Vagina (tissue), 2 donors: ENCODE results near the gene ECHDC3. TPM values are rescaled to one million over a fixed set of nuclear protein-coding genes. Genes with fewer than 3 reads are reported as not detected.
"Not testable (repeated sequence)": the region's sequence is repeated elsewhere in the genome, so short reads cannot be mapped to it uniquely, and the experiment has no call there.

Experiments used
- DNase-seq, 2 donors: peaks; one replicate each; pipeline ENCODE4 v3.0.0-alpha.2; 2017; ENCODE audit errors: extremely low spot score in 2 of 2
- H3K27ac ChIP-seq: fragments of 200-600 bp; sonication (generic); one replicate; pipeline ENCODE4 v1.5.1; 2019
- H3K27me3 ChIP-seq: fragments of 200-600 bp; sonication (generic); one replicate; pipeline ENCODE4 v1.5.1; 2019
- H3K36me3 ChIP-seq, 2 donors: fragments of 200-600 bp; sonication (generic); one replicate each; pipeline ENCODE4 v1.5.1; 2017 to 2019
- H3K4me1 ChIP-seq: fragments of 200-600 bp; sonication (generic); one replicate; pipeline ENCODE4 v1.5.1; 2019
- H3K4me3 ChIP-seq, 2 donors: fragments of 200-600 bp; sonication (generic); 1 replicate in 1 of 2; 2 replicates in 1 of 2; pipeline ENCODE4 v1.5.1; 2016 to 2019
- H3K9me3 ChIP-seq: fragments of 200-600 bp; sonication (generic); one replicate; pipeline ENCODE4 v1.5.1; 2019
- CTCF ChIP-seq, 3 experiments: fragments of 450-650 bp in 2 of 3; fragments of 200-600 bp in 1 of 3; sonication (generic) in 1 of 3; IDR thresholded peaks; one replicate each; pipeline ENCODE4 v1.5.1; 2017 to 2019; ENCODE audit warnings: antibody characterized with exemption in 3 of 3, mild to moderate bottlenecking in 2 of 3, moderate library complexity in 2 of 3
- POLR2A ChIP-seq, 2 donors: fragments of 450-650 bp; IDR thresholded peaks; one replicate each; pipeline ENCODE4 v1.6.1; 2017; ENCODE audit warnings: antibody characterized with exemption in 2 of 2, mild to moderate bottlenecking in 2 of 2, moderate library complexity in 2 of 2
- POLR2AphosphoS5 ChIP-seq, 2 donors: sonication (generic); formaldehyde crosslinking; IDR thresholded peaks; one replicate each; pipeline ENCODE4 v1.9.0; 2017; ENCODE audit warnings: antibody characterized with exemption in 2 of 2, mild to moderate bottlenecking in 2 of 2, low read depth in 1 of 2; ENCODE audit not compliant: insufficient read depth in 1 of 2
- intact Hi-C: fragments of 100-400 bp; cut with DNase I; formaldehyde crosslinking; loops from one replicate; pipeline ENCODE4 v1.15.1; 2023
- total RNA-seq: library from RNA; depleted of rRNA; stranded (reverse); fragments of >200 nt; gene quantifications from one replicate; pipeline ENCODE4 v1.2.3, GENCODE V29; 2016

ECHDC3 gene
- total RNA-seq, 1 donor from 2014 or later, result 44.2 TPM

GRCh38 chr10:11704092-11704491 is 38.1 kb upstream of the ECHDC3 start:
- Histone ChIP-seq H3K27me3 (no peaks in the 10 kb centered on the region), H3K27ac (no peak overlapping the region), H3K36me3 (no peaks in the 10 kb centered on the region), H3K9me3 (no peaks in the 10 kb centered on the region), H3K4me3 (no peak overlapping the region), H3K4me1 (no peaks in the 10 kb centered on the region)
- no peak for DNase-seq
- intact Hi-C loops, result no loop called here
- TF ChIP-seq CTCF (IDR thresholded peaks at IDR 0.05) (no peak), POLR2A (IDR thresholded peaks at IDR 0.05) (no peak), POLR2AphosphoS5 (IDR thresholded peaks at IDR 0.05; ENCODE audit: insufficient read depth in 1 of 2, low read depth in 1 of 2) (no peak)

- H3K27ac ChIP-seq, result no peak overlapping the region
- H3K4me3 ChIP-seq, result no peak overlapping the region
- H3K9me3 ChIP-seq, result no peaks in the 10 kb centered on the region
- DNase-seq, result no peak
- intact Hi-C loops, result loop anchor here (5.0 kb wide), 1 partner anchor 33 kb away; no protein-coding TSS in a partner anchor
- no peaks in the 10 kb centered on the region for H3K27me3 ChIP-seq
- TF ChIP-seq POLR2AphosphoS5 (IDR thresholded peaks at IDR 0.05; ENCODE audit: insufficient read depth in 1 of 2, low read depth in 1 of 2) (no peak), CTCF (IDR thresholded peaks at IDR 0.05) (no peak), POLR2A (IDR thresholded peaks at IDR 0.05) (no peak)
- H3K4me1 ChIP-seq, result no peaks in the 10 kb centered on the region
- no peaks in the 10 kb centered on the region for H3K36me3 ChIP-seq
Observed at GRCh38 chr10:11705722-11706121, 36.5 kb upstream of the ECHDC3 start.

GRCh38 chr10:11706895-11707567 is 35.2 kb upstream of the ECHDC3 start:
- no peak overlapping the region for H3K27ac ChIP-seq

GRCh38 chr10:11707624-11708350 is 34.4 kb upstream of the ECHDC3 start:
- intact Hi-C loops, result loop anchor here (5.0 kb wide), 1 partner anchor 35 kb away; no protein-coding TSS in a partner anchor

More at GRCh38 chr10:11706895-11707567, 35.2 kb upstream of the ECHDC3 start:
- intact Hi-C loops, result loop anchor here (5.0 kb wide), 1 partner anchor 35 kb away; no protein-coding TSS in a partner anchor
- no peak for DNase-seq
- H3K4me1 ChIP-seq, result no peaks in the 10 kb centered on the region
- H3K9me3 ChIP-seq, result no peaks in the 10 kb centered on the region
- no peak overlapping the region for H3K4me3 ChIP-seq
- TF ChIP-seq CTCF (IDR thresholded peaks at IDR 0.05) (no peak), POLR2AphosphoS5 (IDR thresholded peaks at IDR 0.05; ENCODE audit: insufficient read depth in 1 of 2, low read depth in 1 of 2) (no peak), POLR2A (IDR thresholded peaks at IDR 0.05) (no peak)
- H3K36me3 ChIP-seq, result no peaks in the 10 kb centered on the region
- no peaks in the 10 kb centered on the region for H3K27me3 ChIP-seq

GRCh38 chr10:11708801-11709200 is 33.4 kb upstream of the ECHDC3 start:
- intact Hi-C loops, result loop anchor here (5.0 kb wide), 1 partner anchor 36 kb away; no protein-coding TSS in a partner anchor
- not testable (repeated sequence) for H3K27me3 ChIP-seq, H3K36me3 ChIP-seq, H3K27ac ChIP-seq, H3K4me1 ChIP-seq, H3K9me3 ChIP-seq, DNase-seq, H3K4me3 ChIP-seq

More at GRCh38 chr10:11707624-11708350, 34.4 kb upstream of the ECHDC3 start:
- H3K9me3 ChIP-seq, result no peaks in the 10 kb centered on the region
- no peaks in the 10 kb centered on the region for H3K4me1 ChIP-seq
- TF ChIP-seq POLR2AphosphoS5 (IDR thresholded peaks at IDR 0.05; ENCODE audit: insufficient read depth in 1 of 2, low read depth in 1 of 2) (no peak), POLR2A (IDR thresholded peaks at IDR 0.05) (no peak)
- no peak for DNase-seq
- no peak overlapping the region for H3K4me3 ChIP-seq
- H3K36me3 ChIP-seq, result no peaks in the 10 kb centered on the region
- no peaks in the 10 kb centered on the region for H3K27me3 ChIP-seq
- no peak overlapping the region for H3K27ac ChIP-seq

- no peak for DNase-seq
- Histone ChIP-seq H3K27ac (no peak overlapping the region), H3K27me3 (no peaks in the 10 kb centered on the region), H3K36me3 (no peaks in the 10 kb centered on the region), H3K4me1 (peaks cover 9% of the 10 kb centered on the region), H3K9me3 (no peaks in the 10 kb centered on the region), H3K4me3 (no peak overlapping the region)
- TF ChIP-seq CTCF (IDR thresholded peaks at IDR 0.05) (no peak), POLR2A (IDR thresholded peaks at IDR 0.05) (no peak), POLR2AphosphoS5 (IDR thresholded peaks at IDR 0.05; ENCODE audit: insufficient read depth in 1 of 2, low read depth in 1 of 2) (no peak)
- intact Hi-C loops, result no loop called here
Observed at GRCh38 chr10:11712744-11713143, 29.4 kb upstream of the ECHDC3 start.
